Measurements from ENCODE around the gene SPX. TPM values are rescaled to one million over a fixed set of nuclear protein-coding genes. Genes with fewer than 3 reads are reported as not detected.
A peak's percentile ranks its signal among the peaks of the same experiment; 100 is the strongest.

The SPX gene
- total RNA-seq, 1 donor from 2014 or later, result 4.4 TPM

GRCh38 chr12:21521541-21521940, 4.6 kb upstream of the SPX start:
- Mint-ChIP-seq H3K9me3 (ENCODE audit: low read depth) (peaks cover 7% of the 10 kb centered on the region), H3K36me3 (ENCODE audit: low read depth) (peaks cover 5% of the 10 kb centered on the region), H3K4me3 (ENCODE audit: unreplicated experiment) (no peak overlapping the region), H3K27ac (ENCODE audit: unreplicated experiment) (no peak overlapping the region), H3K4me1 (ENCODE audit: low read depth) (peaks cover 9% of the 10 kb centered on the region), H3K27me3 (ENCODE audit: low read depth) (no peaks in the 10 kb centered on the region)
- no peak for TF ChIP-seq CTCF (IDR thresholded peaks at IDR 0.05)
- DNase-seq (ENCODE audit: low spot score), result no peak

GRCh38 chr12:21523148-21523547, 2.9 kb upstream of the SPX start:
- TF ChIP-seq CTCF (IDR thresholded peaks at IDR 0.05), result no peak
- Mint-ChIP-seq H3K4me1 (ENCODE audit: low read depth) (peaks cover 16% of the 10 kb centered on the region), H3K4me3 (ENCODE audit: unreplicated experiment) (no peak overlapping the region), H3K36me3 (ENCODE audit: low read depth) (peaks cover 3% of the 10 kb centered on the region), H3K27me3 (ENCODE audit: low read depth) (no peaks in the 10 kb centered on the region), H3K27ac (ENCODE audit: unreplicated experiment) (no peak overlapping the region), H3K9me3 (ENCODE audit: low read depth) (peaks cover 7% of the 10 kb centered on the region)
- DNase-seq (ENCODE audit: low spot score), result no peak

GRCh38 chr12:21526721-21527345, 737 bp downstream of the SPX start:
- H3K27me3 Mint-ChIP-seq (ENCODE audit: low read depth), result no peaks in the 10 kb centered on the region

GRCh38 chr12:21527451-21528180, 1.5 kb downstream of the SPX start:
- H3K9me3 Mint-ChIP-seq (ENCODE audit: low read depth), result peaks cover 7% of the 10 kb centered on the region
- H3K4me3 Mint-ChIP-seq (ENCODE audit: unreplicated experiment), result peak overlapping the region; percentile 74
- no peaks in the 10 kb centered on the region for H3K27me3 Mint-ChIP-seq (ENCODE audit: low read depth)
- H3K27ac Mint-ChIP-seq (ENCODE audit: unreplicated experiment), result no peak overlapping the region
- DNase-seq (ENCODE audit: low spot score), result peak; percentile 92
- H3K36me3 Mint-ChIP-seq (ENCODE audit: low read depth), result no peaks in the 10 kb centered on the region
- TF ChIP-seq CTCF (IDR thresholded peaks at IDR 0.05), result no peak
- H3K4me1 Mint-ChIP-seq (ENCODE audit: low read depth), result peaks cover 28% of the 10 kb centered on the region

More at GRCh38 chr12:21526721-21527345, 737 bp downstream of the SPX start:
- no peak for TF ChIP-seq CTCF (IDR thresholded peaks at IDR 0.05)
- peaks cover 28% of the 10 kb centered on the region for H3K4me1 Mint-ChIP-seq (ENCODE audit: low read depth)
- H3K27ac Mint-ChIP-seq (ENCODE audit: unreplicated experiment), result peak overlapping the region; percentile 65
- H3K4me3 Mint-ChIP-seq (ENCODE audit: unreplicated experiment), result peak overlapping the region; percentile 74
- peaks cover 7% of the 10 kb centered on the region for H3K9me3 Mint-ChIP-seq (ENCODE audit: low read depth)
- no peaks in the 10 kb centered on the region for H3K36me3 Mint-ChIP-seq (ENCODE audit: low read depth)
- DNase-seq (ENCODE audit: low spot score), result no peak

- Mint-ChIP-seq H3K27ac (ENCODE audit: unreplicated experiment) (no peak overlapping the region), H3K36me3 (ENCODE audit: low read depth) (no peaks in the 10 kb centered on the region), H3K9me3 (ENCODE audit: low read depth) (peaks cover 4% of the 10 kb centered on the region), H3K27me3 (ENCODE audit: low read depth) (no peaks in the 10 kb centered on the region), H3K4me3 (ENCODE audit: unreplicated experiment) (no peak overlapping the region), H3K4me1 (ENCODE audit: low read depth) (peaks cover 28% of the 10 kb centered on the region)
- no peak for TF ChIP-seq CTCF (IDR thresholded peaks at IDR 0.05)
- no peak for DNase-seq (ENCODE audit: low spot score)
Measured at GRCh38 chr12:21528953-21529352, 2.9 kb downstream of the SPX start.
